ENCODE measurements around the gene KRTAP19-6. TPM values are rescaled to one million over a fixed set of nuclear protein-coding genes. Genes with fewer than 3 reads are reported as not detected.

The KRTAP19-6 gene
- total RNA-seq = not detected

GRCh38 chr21:30541764-30542163 lies at the start of gene KRTAP19-6:
TSS of gene KRTAP19-6 (minus strand) at chr21:30541864. CDS start at chr21:30541833, 31 bp downstream.

GRCh38 chr21:30590297-30590696 lies 48.6 kb upstream of the KRTAP19-6 start, which contains the start of gene KRTAP22-2:
TSS of gene KRTAP22-2 (minus strand) at chr21:30590397.

GRCh38 chr21:30561264-30561895 lies 19.7 kb upstream of the KRTAP19-6 start, which contains the start of gene KRTAP19-7:
TSS of gene KRTAP19-7 (minus strand) at chr21:30561314. CDS start at chr21:30561289, 25 bp downstream.

GRCh38 chr21:30502041-30502440 lies 39.6 kb downstream of the KRTAP19-6 start, which contains the start of gene KRTAP19-5:
TSS of gene KRTAP19-5 (minus strand) at chr21:30502141. CDS start at chr21:30502090, 51 bp downstream.

DNA sequence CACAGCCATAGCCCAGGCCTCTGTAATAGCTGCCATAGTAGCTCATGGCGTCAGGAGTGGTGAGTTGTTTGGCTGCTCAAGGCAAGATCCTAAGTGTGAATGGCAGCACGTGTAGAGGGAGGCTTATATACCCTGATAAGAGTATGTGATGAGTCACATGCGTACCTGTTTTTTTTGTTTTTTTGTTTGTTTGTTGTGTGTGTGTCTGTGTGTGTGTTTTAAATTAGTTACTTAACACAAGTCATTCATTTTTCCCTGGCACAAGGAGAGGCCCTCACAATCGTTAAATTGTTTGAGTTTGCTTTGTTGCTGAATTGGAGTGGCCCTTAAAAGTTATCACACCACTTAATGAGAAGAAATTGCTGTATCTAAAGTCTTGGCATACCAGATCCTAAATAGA lies 44.6 kb downstream of the KRTAP19-6 start, which contains the start of gene KRTAP19-4:
Gene KRTAP19-4, minus strand, starts transcription at position 101 of the 400 bp plus-strand sequence. Its CDS starts 55 bp downstream, at position 46.

GRCh38 chr21:30491963-30492428 lies 49.7 kb downstream of the KRTAP19-6 start, which contains the start of gene KRTAP19-3:
TSS of gene KRTAP19-3 (minus strand) at chr21:30492013. CDS start at chr21:30491957, 56 bp downstream.

Small RNAs within 50 kb of the gene (small RNA-seq; reads per million reads assigned to genes)
- gene AP000567.1 (not detected), gene KRTAP19-10P (not detected), gene KRTAP19-11P (not detected), gene KRTAP19-9P (not detected), gene KRTAP22-2 (not detected)

Other genes with a start within 250 kb of the KRTAP19-6 start
- not detected for gene KRTAP26-1, start 221.5 kb downstream of the KRTAP19-6 start, total RNA-seq
- gene KRTAP27-1, start 204.2 kb downstream of the KRTAP19-6 start, total RNA-seq = not detected
- not detected for gene KRTAP23-1, start 193.3 kb downstream of the KRTAP19-6 start, total RNA-seq
- not detected for gene KRTAP13-2, start 169.6 kb downstream of the KRTAP19-6 start, total RNA-seq
- not detected for gene KRTAP13-1, start 145.8 kb downstream of the KRTAP19-6 start, total RNA-seq
- not detected for gene KRTAP13-3, start 115.9 kb downstream of the KRTAP19-6 start, total RNA-seq
- not detected for gene KRTAP13-4, start 111.6 kb downstream of the KRTAP19-6 start, total RNA-seq
- gene KRTAP15-1, start 101.6 kb downstream of the KRTAP19-6 start, total RNA-seq = not detected
- gene KRTAP19-1, start 61.5 kb downstream of the KRTAP19-6 start, total RNA-seq = not detected
- gene KRTAP19-2, start 54.4 kb downstream of the KRTAP19-6 start, total RNA-seq = not detected
- not detected for gene KRTAP19-3, start 49.9 kb downstream of the KRTAP19-6 start, total RNA-seq
- not detected for gene KRTAP19-4, start 44.7 kb downstream of the KRTAP19-6 start, total RNA-seq
- not detected for gene KRTAP19-5, start 39.7 kb downstream of the KRTAP19-6 start, total RNA-seq
- gene KRTAP19-7, start 19.4 kb upstream of the KRTAP19-6 start, total RNA-seq = not detected
- not detected for gene KRTAP22-2, start 48.5 kb upstream of the KRTAP19-6 start, total RNA-seq
- gene KRTAP6-3, start 50.6 kb upstream of the KRTAP19-6 start, total RNA-seq = not detected
- gene KRTAP6-2, start 57.0 kb upstream of the KRTAP19-6 start, total RNA-seq = not detected
- gene KRTAP22-1, start 59.2 kb upstream of the KRTAP19-6 start, total RNA-seq = not detected
- gene KRTAP6-1, start 72.1 kb upstream of the KRTAP19-6 start, total RNA-seq = not detected
- gene KRTAP20-1, start 74.6 kb upstream of the KRTAP19-6 start, total RNA-seq = not detected
- not detected for gene KRTAP20-4, start 78.8 kb upstream of the KRTAP19-6 start, total RNA-seq
- not detected for gene KRTAP20-2, start 93.3 kb upstream of the KRTAP19-6 start, total RNA-seq
- not detected for gene KRTAP20-3, start 101.0 kb upstream of the KRTAP19-6 start, total RNA-seq
- gene KRTAP21-3, start 176.9 kb upstream of the KRTAP19-6 start, total RNA-seq = not detected
- not detected for gene KRTAP21-2, start 205.4 kb upstream of the KRTAP19-6 start, total RNA-seq
- gene KRTAP21-1, start 213.6 kb upstream of the KRTAP19-6 start, total RNA-seq = not detected

Measured in diencephalon (tissue), 1 donor.